ENCODE data around the gene ZNF385B.
"Not testable (repeated sequence)": the region's sequence is repeated elsewhere in the genome, so short reads cannot be mapped to it uniquely, and the experiment has no call there.

ZNF385B gene

DNA sequence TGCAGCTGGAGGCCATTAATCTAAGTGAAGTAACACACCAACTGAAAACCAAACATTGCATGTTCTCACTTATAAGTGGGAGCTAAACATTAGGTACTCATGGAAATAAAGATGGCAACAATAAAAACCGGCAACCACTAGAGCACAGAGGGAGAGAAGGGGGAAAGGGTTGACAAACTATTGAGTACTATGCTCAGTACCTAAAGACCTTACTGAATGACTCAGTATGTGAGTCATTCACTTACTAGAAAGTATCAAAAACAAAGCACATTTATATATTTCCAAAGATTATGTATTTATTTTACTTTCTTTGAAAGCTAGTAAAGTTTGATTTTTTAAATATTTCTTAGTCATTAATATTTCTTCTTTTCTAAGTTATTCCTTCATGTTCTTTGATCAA is 48.9 kb downstream of the ZNF385B start:
- intact Hi-C loops (cut with DNase I), result no loop called here
- DNase-seq, result no peak

DNA sequence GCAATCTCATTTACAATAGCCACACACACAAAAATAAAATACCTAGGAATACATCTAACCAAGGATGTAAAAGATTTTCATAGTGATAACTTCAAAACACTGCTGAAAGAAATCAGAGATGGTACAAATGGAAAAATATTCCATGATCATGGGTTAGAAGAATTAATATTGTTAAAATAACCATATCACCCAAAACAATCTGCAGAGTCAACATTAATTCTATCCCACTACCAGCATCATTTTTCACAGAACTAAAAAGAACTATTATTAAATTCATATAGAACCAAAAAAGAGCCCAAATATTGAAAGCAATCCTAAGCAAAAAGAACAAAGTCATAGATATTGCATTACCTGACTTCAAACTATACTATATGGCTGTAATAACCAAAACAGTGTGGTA is 50.4 kb downstream of the ZNF385B start:
- intact Hi-C loops (cut with DNase I), result no loop called here
- no peak for DNase-seq

DNA sequence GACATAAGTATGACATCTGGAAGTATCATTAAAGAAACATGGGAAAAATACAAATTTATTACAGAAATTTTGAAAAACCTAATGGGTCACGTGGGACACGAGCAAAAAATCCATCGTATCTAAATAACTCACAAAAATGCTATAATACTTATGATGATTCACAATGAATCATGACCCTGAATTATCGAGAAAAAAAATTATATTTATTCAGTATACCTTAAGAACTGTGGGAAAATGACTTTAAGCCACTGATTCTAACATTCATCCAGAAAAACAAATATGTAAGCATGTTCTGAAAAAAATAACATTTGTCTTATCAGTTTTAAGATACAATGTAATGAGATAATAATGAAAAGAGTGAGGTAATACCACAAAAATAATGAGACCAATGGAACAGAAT is 51.8 kb downstream of the ZNF385B start:
- intact Hi-C loops (cut with DNase I), result no loop called here
- DNase-seq, result no peak

DNA sequence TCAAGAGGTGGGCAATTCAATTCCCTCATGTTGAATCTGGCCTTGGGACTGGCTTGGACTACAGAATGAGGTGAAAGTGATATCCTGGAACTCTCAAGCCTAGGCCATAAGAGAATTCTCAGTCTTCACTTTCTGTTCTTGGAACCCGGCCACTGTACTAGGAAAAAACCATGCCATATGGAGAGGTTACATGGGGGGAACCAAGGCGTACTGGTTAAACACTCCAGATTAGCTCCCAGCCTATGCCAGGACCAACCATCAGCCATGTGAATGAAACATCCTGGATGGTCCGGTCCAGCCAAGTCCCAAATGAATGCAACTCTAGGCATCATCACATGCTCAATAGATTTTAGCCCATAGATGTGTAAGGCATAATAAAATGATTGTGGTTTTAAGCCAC is 56.4 kb downstream of the ZNF385B start:
- intact Hi-C loops (cut with DNase I), result no loop called here

GRCh38 chr2:179804206-179804605 is 57.2 kb downstream of the ZNF385B start:
- intact Hi-C loops (cut with DNase I), result no loop called here
- no peak for DNase-seq

More for the DNA sequence above, 56.4 kb downstream of the ZNF385B start:
- no peak for DNase-seq

GRCh38 chr2:179802051-179802882 is 59.1 kb downstream of the ZNF385B start:
- intact Hi-C loops (cut with DNase I), result no loop called here
- DNase-seq, result no peak

GRCh38 chr2:179800776-179801175 is 60.6 kb downstream of the ZNF385B start:
- no peak for DNase-seq
- intact Hi-C loops (cut with DNase I), result no loop called here

- DNase-seq, result no peak
- intact Hi-C loops (cut with DNase I), result no loop called here
These were observed 65.0 kb downstream of the ZNF385B start for GRCh38 chr2:179796213-179797007.

DNA sequence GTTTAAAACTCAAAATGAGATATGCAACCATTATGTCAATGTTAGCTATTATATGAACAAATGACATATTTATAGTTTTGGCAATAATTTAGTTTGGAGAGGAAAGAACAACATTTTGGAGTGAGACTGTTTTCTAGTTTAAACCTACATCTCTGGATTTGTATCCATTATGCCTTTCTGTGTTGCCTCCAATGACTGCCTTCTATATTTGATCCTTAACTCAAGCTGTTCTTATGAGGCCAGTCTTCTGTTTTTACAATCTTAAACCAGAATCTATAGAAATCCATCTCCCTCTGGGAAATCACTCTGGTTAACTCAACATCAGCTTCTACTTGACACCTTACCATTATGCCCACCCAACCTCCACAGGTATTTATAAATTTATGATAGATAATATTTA is 67.5 kb downstream of the ZNF385B start:
- no peak for DNase-seq
- intact Hi-C loops (cut with DNase I), result no loop called here

DNA sequence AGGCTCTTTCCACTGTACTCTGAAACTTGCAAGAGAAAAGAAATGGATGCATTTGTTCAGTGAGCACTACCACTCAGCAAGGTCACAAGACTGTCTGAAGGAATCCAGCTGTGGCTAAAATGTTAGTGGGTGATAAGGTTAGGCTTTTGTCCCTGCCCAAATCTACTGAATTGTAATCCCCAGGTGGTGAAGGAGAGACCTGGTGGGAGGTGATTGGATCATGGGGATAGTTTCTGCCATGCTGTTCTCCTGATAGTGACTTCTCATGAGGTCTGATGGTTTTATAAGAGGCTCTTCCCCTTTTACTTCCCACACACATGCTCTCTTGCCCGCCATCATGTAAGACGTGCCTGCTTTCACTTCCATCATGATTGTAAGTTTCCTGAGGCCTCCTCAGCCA is 68.2 kb downstream of the ZNF385B start:
- no peak for DNase-seq
- intact Hi-C loops (cut with DNase I), result no loop called here

- intact Hi-C loops (cut with DNase I), result no loop called here
- peak in 3 of 42 donors; percentile 11 to 38 (median 25) for DNase-seq
These were observed 70.9 kb downstream of the ZNF385B start for GRCh38 chr2:179790235-179791217.

GRCh38 chr2:179788104-179788503 is 73.3 kb downstream of the ZNF385B start:
- DNase-seq, result no peak
- intact Hi-C loops (cut with DNase I), result no loop called here

GRCh38 chr2:179787601-179788000 is 73.8 kb downstream of the ZNF385B start:
- intact Hi-C loops (cut with DNase I), result no loop called here

DNA sequence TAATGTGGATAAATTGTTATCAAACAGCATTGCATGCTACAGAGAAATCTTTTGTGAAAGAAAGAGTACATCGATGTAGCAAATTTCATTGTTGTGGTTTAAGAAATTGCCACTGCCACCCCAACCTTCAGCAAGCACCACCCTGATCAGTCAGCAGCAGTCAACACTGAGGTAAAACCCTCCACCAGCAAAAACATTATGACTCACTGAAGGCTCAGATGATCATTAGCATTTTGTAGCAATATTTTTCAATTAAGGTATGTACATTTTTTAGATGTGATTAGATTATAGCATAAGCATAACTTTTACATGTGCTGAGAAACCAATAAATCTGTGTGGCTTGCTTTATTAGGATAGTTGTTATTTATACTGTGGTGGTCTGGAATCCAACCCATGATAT is 75.5 kb downstream of the ZNF385B start:
- DNase-seq, result no peak
- intact Hi-C loops (cut with DNase I), result no loop called here

More at GRCh38 chr2:179787601-179788000, 73.8 kb downstream of the ZNF385B start:
- DNase-seq, result no peak

DNA sequence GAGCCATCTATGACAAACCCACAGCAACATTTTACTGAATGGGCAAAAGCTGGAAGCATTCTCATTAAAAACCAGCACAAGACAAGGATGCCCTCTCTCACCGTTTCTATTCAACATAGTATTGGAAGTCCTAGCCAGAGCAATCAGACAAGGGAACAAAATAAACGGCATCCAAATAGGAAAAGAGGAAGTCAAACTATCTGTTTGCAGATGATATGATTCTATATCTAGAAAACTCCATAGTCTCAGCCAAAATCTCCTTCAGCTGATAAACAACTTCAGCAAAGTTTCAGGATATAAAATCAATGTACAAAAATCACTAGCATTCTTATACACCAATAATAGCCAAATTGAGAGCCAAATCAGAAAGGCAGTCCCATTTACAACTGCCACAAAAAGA is 79.1 kb downstream of the ZNF385B start:
- DNase-seq; intact Hi-C loops (cut with DNase I): not testable (repeated sequence)

DNA sequence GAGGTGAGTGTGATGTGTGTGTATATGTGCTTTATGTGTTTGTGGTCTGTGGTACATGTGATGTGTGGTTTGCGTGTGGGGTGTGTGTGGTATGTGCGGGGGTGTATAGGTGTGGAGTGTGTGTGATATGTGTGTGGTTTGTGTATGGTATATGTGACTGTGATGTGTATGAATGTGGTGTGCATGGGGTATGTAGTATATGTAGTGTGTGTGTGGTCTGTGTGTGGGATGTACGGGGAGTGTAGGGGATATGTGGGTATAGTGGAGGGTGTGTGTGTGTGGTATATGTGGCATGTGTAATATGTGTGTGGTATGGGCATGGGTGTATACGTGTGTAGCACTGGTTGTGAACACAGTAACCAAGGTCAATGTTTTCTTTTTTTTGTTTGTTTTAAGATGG is 87.4 kb downstream of the ZNF385B start:
- DNase-seq, result no peak
- intact Hi-C loops (cut with DNase I), result no loop called here

GRCh38 chr2:179772346-179772745 is 89.1 kb downstream of the ZNF385B start:
- intact Hi-C loops (cut with DNase I), result no loop called here
- DNase-seq, result no peak

GRCh38 chr2:179771791-179772190 is 89.6 kb downstream of the ZNF385B start:
- intact Hi-C loops (cut with DNase I), result no loop called here
- no peak for DNase-seq

DNA sequence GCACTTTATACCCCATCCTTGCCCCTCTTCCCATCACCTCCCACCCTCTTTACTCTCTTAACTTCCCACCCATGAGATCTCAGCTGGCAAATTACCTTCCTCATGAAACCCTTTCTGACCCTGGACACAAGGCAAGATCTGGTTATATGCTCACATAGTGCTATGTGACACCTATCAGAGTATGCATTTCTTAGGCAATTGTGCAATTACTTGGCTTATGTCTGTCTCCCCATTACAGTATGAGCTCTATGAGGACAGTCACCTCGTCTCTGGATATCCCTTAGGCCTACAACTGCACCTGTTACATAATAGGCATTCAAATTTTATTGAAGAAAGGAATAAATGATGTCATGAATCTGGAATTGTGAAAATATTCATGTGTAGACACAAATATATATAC is 91.4 kb downstream of the ZNF385B start:
- intact Hi-C loops (cut with DNase I), result no loop called here
- no peak for DNase-seq
